Dermis blood vessel endothelial cell (primary cell): Measurements from ENCODE around the gene DLG2. TPM values are rescaled to one million over a fixed set of nuclear protein-coding genes. Genes with fewer than 3 reads are reported as not detected.
A peak's percentile ranks its signal among the peaks of the same experiment; 100 is the strongest.

Experiments used
- DNase-seq: peaks from one replicate; pipeline ENCODE4 v3.0.0; 2010
- total RNA-seq: library from RNA; depleted of rRNA; stranded (reverse); fragments of >200 nt; gene quantifications from 2 replicates; pipeline ENCODE4 v1.2.3, GENCODE V29; 2014

The DLG2 gene
- total RNA-seq, 1 donor from 2014 or later: 0.17 TPM

DNA sequence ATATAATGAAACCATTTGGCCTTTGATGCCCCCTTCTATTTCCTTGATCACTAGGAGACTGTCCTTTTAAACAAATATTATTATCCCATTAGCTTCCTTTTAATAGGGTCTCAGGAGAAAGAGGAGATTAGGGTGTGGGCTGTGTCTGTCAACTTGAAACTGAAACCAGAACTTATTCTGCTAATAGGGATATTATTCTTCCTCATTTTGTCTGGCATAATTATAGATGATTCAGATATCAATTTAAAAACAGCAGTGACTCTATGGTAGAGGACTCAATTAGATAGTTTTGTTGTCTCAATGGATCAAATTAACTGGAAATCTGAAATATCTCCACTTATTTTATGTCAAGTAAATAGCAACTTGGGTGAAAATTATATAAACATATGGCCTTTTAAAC, 1756.1 kb downstream of the DLG2 start:
- DNase-seq: no peak

DNA sequence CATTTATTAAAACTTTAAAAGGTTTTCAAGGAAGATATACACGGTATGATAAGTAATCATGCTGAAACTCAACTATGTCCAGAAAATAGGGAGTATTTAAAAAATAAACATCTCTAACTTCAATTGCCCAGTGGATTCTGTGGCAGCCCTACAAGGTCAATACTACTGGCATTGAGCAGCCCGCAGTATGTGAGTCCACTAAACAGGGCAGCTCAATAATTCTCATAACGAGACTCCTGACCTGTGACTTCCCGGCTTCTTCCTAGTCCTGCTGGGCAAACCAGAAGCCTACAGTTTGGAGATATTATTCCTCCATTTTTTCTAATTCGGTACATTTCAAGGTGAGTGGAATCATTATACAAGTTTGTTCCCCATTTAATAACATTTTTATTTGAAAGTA, 1760.5 kb downstream of the DLG2 start:
- no peak for DNase-seq

DNA sequence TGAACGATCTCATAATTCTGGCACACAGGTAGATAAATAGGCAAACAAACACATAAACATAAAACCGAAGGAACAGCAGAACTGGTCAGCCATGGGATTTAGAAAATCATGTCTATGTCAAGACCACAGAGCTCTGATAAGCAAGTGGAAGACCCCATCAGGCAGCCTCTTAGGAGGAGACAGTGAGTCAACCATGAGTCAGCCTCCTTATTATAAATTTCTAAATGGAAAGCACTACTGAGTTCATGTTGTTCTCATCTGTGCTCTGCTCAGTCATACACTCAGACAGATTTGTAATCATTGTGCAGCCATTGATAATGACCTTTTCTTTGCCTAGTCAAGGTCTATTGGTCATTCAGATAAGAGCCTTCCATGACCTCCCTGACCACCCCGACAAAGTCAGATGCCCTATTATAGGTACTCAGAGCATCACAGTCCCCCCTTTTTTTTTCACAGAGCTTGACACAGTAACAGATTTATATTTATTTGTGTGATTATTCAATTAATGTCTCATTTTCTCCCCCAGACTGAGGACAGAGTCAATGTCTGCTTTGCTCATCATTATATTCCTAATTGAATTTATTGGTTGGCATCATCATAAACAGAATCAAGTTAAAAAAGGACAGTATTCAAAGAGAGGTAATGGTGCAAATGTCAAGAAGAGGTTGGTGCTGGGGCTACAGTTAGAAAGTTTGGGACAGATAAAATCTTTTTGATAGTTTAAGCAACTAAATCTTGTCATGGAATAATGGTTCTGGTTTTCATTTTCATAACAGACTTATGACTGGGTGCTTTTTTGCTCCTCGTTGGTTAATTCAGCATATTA, 1761.3 kb downstream of the DLG2 start:
- no peak for DNase-seq

DNA sequence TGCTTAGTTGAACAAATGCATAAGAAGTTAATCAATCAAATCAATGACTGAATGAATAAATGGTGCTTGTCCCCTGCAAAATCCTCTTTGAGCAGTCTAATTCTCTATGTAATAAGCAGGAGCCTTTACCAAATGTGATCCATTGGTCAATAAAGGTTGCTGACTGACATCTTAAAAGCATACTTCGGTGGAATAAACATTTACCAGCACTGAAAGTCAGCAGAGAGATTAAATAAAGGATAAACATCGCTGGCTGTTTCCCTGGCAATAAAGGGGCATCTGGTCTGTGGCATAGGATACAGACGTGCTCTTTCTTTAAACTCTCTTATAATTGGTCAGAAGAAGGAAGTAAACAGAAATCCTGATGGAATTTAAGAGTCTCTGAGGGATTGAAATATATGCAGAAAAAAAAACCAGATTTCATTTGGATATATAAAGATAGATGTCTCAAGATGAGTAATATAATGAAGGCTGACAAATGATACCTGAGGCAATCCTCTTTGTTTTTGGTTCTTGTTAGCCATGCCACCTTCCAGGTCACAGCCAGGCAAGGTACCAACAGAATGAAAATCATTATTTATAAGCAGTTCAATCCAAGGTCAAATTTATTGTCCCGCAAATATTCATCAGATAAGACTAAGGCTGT, 1762.6 kb downstream of the DLG2 start:
- DNase-seq: no peak

DNA sequence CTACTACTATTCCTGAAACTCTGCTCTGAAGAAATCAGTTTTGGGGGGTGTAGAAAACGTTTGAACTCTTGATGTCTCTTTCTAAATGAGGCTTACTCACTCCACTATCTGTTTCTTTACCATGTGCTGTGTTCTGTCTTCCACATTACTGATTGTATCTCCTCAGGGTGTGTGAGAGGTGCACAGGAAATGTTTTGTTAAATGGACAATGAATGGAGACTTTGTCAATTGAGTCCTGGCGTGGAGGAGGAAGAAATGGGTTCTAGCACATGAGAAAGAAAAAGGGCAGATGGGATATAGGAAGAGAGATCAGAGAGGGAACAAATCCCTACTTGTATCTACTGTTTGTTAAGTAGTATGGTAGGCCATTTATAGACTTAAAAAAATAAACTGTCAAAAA, 1763.9 kb downstream of the DLG2 start:
- no peak for DNase-seq

- no peak for DNase-seq
These were observed 1764.5 kb downstream of the DLG2 start for GRCh38 chr11:83862691-83863090.

GRCh38 chr11:83862033-83862432, 1765.1 kb downstream of the DLG2 start:
- DNase-seq: no peak

DNA sequence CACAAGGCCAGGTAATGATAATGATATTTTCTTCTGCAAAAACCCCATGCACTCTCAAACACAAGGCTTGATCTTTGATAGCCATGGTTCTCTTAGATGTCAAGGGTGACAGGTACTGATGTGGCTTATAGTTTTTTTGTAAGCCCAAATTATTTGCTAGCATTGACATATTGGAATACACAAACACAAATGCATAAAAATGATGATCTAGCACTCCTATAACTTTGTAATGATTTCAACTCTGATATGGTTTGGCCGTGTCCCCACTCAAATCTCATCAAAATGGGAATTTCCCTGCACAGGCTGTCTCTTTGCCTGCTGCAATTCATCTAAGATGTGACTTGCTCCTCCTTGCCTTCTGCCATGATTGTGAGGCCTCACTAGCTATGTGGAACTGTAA, 1768.5 kb downstream of the DLG2 start:
- DNase-seq: no peak

DNA sequence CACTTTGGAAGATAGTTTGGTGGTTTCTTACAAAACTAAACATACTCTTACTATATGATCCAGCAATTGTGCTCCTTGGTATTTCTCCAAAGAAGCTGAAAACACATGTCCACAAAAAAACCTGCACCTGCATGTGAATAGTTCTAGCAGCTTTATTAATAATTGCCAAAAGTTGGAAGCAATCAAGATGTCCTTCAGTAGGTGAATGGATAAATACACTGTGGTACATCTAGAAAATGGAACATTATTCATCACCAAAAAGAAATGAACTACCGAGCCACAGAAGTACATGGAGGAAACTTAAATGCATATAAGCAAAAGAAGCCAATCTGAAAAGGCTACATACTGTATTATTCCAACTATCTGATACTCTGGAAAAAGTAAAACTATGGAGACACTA, 1771.9 kb downstream of the DLG2 start:
- DNase-seq: no peak

DNA sequence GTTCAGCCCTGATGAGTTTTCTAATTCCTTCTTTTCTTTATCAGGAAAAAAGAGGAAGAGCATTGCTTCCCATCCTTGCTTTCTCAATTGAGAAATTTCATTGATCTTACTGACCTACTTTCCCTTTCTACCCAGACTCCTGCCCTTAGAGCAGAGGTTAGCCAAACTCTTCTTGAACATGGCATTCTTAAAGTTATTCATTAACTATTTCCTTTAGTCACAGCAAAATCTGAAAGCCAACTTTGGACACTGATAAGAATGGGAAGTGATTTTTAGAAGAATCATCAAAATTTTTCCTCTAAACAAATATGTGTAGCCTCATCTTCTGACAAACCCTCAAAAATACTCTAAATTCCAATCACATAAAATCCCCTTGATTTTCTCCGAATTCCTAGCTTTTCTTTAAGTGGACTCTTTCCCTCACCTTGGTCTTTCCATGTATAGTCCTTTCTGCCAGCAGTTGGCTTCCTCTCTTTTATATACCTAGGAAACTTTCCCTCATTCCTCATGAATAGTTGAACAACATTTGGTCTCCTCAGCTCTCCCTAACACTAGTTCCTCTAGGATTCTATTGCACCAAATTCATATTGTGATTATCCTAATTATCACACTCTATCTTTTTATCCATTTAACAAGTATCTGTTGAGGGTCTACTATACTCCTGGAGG, 1774.2 kb downstream of the DLG2 start:
- no peak for DNase-seq

DNA sequence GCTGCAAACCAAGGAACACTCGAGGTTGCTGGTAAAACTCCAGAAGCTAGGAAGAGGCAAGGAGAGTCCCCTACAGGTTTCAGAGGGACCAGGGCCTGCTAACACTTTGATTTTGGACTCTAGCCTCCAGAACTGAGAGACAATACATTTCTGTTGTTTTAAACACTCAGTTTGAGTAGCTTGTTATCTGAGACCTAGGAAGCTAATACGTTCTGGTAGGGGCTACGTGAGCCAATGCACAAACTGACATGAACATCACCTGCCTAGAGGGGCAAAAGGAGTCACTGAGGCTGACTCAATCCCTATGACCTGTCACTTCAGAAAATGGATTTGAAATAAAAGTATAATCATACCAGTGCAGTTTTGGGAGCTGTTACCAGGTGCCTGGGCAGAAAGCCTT, 1775.1 kb downstream of the DLG2 start:
- DNase-seq: no peak

DNA sequence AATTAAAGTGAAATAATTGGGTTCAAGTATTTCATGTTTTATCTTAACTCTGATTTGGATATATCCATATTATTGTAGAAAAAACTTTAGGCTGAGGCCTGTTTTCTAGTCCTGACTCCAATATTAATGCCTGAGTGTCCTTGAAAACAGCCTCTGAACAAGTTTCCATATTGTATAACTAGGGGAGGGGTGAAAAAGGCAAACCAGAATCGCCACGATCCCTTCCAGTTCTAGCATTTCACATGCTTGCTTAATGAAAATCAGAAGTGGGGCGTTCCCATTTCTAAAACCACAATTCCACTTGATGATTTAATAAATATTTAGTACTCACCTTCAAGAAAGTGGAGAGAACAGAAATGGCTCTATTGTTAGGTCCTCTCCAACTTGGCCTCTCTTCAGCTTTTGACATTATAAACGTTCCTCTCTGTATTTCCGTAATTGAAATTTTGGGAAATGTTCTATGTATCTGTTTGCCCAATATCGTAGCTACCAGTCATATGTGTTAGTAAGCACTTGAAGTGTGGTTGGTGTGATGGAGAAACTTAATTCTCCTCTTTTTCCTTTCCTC, 1779.6 kb downstream of the DLG2 start:
- DNase-seq: no peak

GRCh38 chr11:83845797-83846196, 1781.3 kb downstream of the DLG2 start:
- no peak for DNase-seq

DNA sequence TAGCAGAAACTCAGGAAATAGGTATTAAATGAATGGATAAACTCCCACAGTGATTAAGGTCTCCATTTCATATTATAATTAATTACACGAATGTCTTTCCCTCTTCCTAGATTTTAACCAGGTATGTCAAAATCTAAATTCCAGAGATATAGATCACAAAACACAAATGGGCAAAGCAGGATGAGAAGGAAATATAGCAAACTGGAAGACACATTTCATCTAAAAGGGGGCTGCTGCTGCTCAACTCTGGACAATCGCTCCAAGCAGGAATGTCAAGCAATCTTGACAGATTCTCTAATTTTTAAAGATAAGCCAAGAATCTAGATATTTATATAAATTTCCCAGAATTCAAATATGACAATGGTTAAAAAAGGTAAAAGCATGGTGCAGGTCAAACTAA, 1786.8 kb downstream of the DLG2 start:
- DNase-seq: no peak

DNA sequence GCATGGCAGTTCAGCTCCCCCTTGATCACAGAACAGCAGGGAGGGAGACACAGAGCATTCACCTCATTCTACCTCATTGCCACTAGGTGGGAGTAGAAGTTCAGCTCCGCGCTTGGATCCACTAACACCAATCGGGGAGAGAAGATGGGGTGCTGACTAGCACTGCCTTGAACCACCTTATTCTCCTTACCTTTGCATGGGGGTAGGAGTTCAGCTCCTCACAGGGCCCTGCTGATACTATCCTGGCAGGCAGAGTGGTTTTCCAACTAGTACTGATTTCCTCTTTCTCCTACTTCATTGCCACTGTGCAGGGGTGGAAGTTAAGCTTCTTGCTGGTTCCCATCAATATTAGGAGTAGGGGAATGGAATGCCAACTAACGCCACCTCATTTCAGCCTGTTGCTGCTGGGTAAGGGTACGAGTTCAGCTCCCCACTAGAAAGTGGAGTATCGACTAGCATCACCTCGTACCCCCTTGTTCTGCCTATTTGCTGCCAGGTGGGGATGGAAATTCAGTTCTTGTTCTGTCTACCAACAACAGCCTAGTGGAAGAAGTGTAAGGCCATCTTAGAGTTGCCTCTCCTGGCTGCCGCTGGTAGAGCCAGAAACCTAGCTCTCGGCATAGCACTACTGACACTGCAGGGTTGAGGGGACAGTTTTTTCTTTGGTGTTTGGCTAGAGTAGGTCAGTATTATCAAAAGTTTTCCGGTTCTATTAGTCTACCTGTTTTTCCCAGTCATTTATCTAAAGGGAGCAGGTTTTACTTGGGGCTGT, 1790.1 kb downstream of the DLG2 start:
- DNase-seq: peak; percentile 54

GRCh38 chr11:83836065-83836464, 1791.1 kb downstream of the DLG2 start:
- DNase-seq: no peak

DNA sequence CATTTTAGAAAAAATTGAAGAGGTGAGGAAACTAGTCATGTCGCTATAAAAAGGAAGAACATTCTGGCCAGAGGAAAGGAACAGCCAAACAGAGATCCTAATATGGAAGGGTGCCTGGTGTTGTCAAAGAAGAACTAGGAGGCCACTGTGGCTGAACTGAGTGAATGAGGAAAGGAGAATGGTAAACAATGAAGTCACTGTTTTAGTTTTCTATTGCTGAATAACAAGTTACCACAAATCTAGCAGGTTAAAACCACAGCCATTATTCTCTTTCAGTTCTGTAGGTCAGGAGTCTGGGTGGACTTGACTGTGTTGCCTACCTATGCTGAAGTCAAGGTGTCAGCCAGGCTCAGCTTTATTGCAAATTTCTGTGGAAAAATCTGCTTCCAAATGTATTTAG, 1791.7 kb downstream of the DLG2 start:
- no peak for DNase-seq

DNA sequence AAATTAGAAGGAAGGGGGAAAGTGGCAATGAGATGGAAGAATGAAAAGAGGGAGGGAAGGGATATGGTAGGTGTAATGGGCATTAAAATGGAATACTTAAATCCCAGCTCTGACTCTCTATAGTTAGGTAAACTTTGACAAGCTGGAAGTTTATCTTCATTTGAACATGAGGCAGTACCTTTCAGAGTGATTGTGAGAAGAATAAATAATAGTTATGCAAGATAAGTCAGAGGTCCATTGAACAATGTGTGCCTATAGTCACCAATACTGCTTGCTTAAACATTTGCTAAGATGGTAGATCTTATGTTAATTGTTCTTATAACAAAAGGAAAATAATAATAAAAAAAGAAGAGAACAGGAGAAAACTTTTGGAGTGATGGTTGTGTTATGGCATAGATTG, 1795.2 kb downstream of the DLG2 start:
- no peak for DNase-seq

- peak; percentile 52 for DNase-seq
These were observed 1799.1 kb downstream of the DLG2 start for GRCh38 chr11:83827940-83828554.

DNA sequence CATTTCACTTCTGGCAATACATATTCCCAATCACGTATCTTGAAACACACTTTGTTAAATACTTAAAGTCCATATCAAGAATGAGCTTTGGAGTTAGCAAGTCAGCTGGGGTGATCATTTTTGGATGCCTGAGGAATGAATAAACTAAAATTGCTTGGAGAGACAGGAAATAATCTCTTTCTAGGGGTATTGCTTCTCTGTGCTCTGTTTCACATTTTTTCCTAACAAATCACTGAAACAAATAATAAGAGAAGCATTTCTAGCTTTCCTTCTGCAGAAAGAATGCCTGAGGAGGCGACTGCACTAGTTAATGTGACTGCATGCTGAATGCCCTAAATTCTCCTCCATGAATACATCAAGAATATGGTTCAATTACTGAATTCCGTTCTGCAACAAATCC, 1799.6 kb downstream of the DLG2 start:
- no peak for DNase-seq

GRCh38 chr11:83826078-83826477, 1801.1 kb downstream of the DLG2 start:
- no peak for DNase-seq

DNA sequence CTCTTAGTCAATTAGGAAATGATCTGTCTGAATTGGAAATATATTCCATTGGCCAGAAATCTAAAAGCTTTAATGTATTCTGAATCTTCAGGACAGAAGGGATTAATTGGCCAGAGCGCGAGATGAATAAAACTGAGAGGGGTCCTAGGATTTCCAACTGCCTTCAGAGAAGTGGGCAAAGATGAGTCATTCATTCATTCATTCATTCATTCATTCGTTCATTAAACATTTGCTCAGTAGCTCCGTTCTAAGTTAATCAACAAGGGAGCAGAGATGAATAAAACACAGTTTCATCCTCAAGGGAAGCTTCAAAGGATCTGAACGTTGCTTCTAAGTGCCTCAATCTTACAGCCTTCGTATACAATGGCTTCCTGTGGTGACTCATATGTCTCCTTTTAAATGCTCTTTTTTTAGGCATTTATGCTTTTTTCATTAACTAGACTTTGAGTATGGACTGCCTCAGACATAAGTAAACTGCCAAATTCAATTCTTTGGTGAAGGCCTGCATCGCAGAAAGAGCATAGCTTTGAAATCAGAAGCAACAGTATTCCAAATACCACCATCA, 1803.6 kb downstream of the DLG2 start:
- DNase-seq: peak; percentile 21
